ENCODE measurements around the gene ACP2. TPM values are rescaled to one million over a fixed set of nuclear protein-coding genes. Genes with fewer than 3 reads are reported as not detected.

The ACP2 gene
- total RNA-seq, 1 experiment from 2014 or later: 18.7 TPM

GRCh38 chr11:47268448-47269001 lies 19.9 kb upstream of the ACP2 start:
- TF ChIP-seq MXD4 (CRISPR knock-in tag; IDR thresholded peaks at IDR 0.05; ENCODE audit: borderline replicate concordance): no peak
- TF ChIP-seq FOXK1 (CRISPR knock-in tag; IDR thresholded peaks at IDR 0.05): no peak
- no peak for TF ChIP-seq ARID4B (CRISPR knock-in tag; IDR thresholded peaks at IDR 0.05; ENCODE audit: borderline replicate concordance)
- TF ChIP-seq TEAD1 (CRISPR knock-in tag; IDR thresholded peaks at IDR 0.05): no peak
- no peak for TF ChIP-seq EMX1 (CRISPR knock-in tag; IDR thresholded peaks at IDR 0.05)
- TF ChIP-seq STAT6 (CRISPR knock-in tag; conservative IDR thresholded peaks at IDR 0.05; ENCODE audit: low read depth): no peak
- no peak for TF ChIP-seq TCF7 (CRISPR knock-in tag; IDR thresholded peaks at IDR 0.05; ENCODE audit: low read depth)
- no peak for TF ChIP-seq E2F4 (CRISPR knock-in tag; IDR thresholded peaks at IDR 0.05; ENCODE audit: borderline replicate concordance, low read depth)
- no peak for TF ChIP-seq NR1H2 (CRISPR knock-in tag; IDR thresholded peaks at IDR 0.05)
- no peak for TF ChIP-seq ZNF671 (CRISPR knock-in tag; IDR thresholded peaks at IDR 0.05)
- no peak for TF ChIP-seq NFYB (CRISPR knock-in tag; conservative IDR thresholded peaks at IDR 0.05; ENCODE audit: low read depth)
- DNase-seq (ENCODE audit: low spot score): no peak

GRCh38 chr11:47267876-47268275 lies 19.3 kb upstream of the ACP2 start:
- Mint-ChIP-seq H3K36me3 (no peaks in the 10 kb centered on the region), H3K27me3 (ENCODE audit: low read depth) (no peaks in the 10 kb centered on the region), H3K4me1 (peaks cover 39% of the 10 kb centered on the region), H3K9me3 (no peaks in the 10 kb centered on the region), H3K27ac (peak overlapping the region; percentile 94), H3K4me3 (peak overlapping the region; percentile 92)
- DNase-seq (ENCODE audit: low spot score) (no peak), ATAC-seq (no peak)
- ChIA-PET CTCF (interaction anchor here (0.7 to 1.8 kb wide), 7 partner anchors 9 to 90 kb away, joined by 3 to 17 read pairs (median 4); partner anchors contain the start of genes ACP2 and NR1H3), POLR2A (interaction anchor here (0.6 to 1.7 kb wide), 4 partner anchors 8 to 83 kb away, joined by 3 to 9 read pairs (median 3); partner anchors contain the start of gene NR1H3)
- TF ChIP-seq CDX4 (CRISPR knock-in tag; IDR thresholded peaks at IDR 0.05; ENCODE audit: borderline replicate concordance) (no peak), ZNF121 (CRISPR knock-in tag; IDR thresholded peaks at IDR 0.05) (no peak), HMGXB4 (CRISPR knock-in tag; IDR thresholded peaks at IDR 0.05) (no peak), ZNF317 (CRISPR knock-in tag; IDR thresholded peaks at IDR 0.05; ENCODE audit: borderline replicate concordance, low read depth) (no peak)

More at GRCh38 chr11:47268448-47269001, 19.9 kb upstream of the ACP2 start:
- Mint-ChIP-seq H3K27ac (peak overlapping the region; percentile 94), H3K4me1 (peaks cover 39% of the 10 kb centered on the region), H3K36me3 (no peaks in the 10 kb centered on the region), H3K4me3 (peak overlapping the region; percentile 92), H3K9me3 (no peaks in the 10 kb centered on the region), H3K27me3 (ENCODE audit: low read depth) (no peaks in the 10 kb centered on the region)
- ATAC-seq: no peak; the same call in none of the 2 replicates
- POLR2A ChIA-PET: interaction anchor here (0.6 to 1.7 kb wide), 4 partner anchors 9 to 83 kb away, joined by 3 to 9 read pairs (median 3); partner anchors contain the start of gene NR1H3
- CTCF ChIA-PET: interaction anchor here (1.1 to 1.8 kb wide), 6 partner anchors 9 to 90 kb away, joined by 3 to 17 read pairs (median 6); partner anchors contain the start of genes ACP2 and NR1H3
